ENCODE measurements around the gene NCOA3. TPM values are rescaled to one million over a fixed set of nuclear protein-coding genes. Genes with fewer than 3 reads are reported as not detected.
A peak's percentile ranks its signal among the peaks of the same experiment; 100 is the strongest.
"Not testable (repeated sequence)": the region's sequence is repeated elsewhere in the genome, so short reads cannot be mapped to it uniquely, and the experiment has no call there.

NCOA3 gene
- polyA plus RNA-seq, 3 donors = 5.3 to 8.2 (median 8.2) TPM

GRCh38 chr20:47551841-47552240 is 50.2 kb downstream of the NCOA3 start:
- no peak overlapping the region for H3K27ac ChIP-seq (ENCODE audit: low read depth, low read length)

- no peak overlapping the region for H3K27ac ChIP-seq (ENCODE audit: low read depth, low read length)
- WGBS, 3 donors = 95 to 98% (median 96%) methylated on average over 9 of the region's 9 CpGs
These were observed 51.3 kb downstream of the NCOA3 start for GRCh38 chr20:47552996-47553395.

- 79 to 92% (median 91%) methylated on average over 3 to 5 of the region's 8 CpGs for WGBS, 3 donors
These were observed 52.0 kb downstream of the NCOA3 start for GRCh38 chr20:47553594-47554235.

GRCh38 chr20:47554283-47554682 is 52.6 kb downstream of the NCOA3 start:
- H3K27ac ChIP-seq (ENCODE audit: low read depth, low read length) = not testable (repeated sequence)

More at GRCh38 chr20:47553594-47554235, 52.0 kb downstream of the NCOA3 start:
- H3K27ac ChIP-seq (ENCODE audit: low read depth, low read length) = not testable (repeated sequence)

- 89 to 94% (median 91%) methylated on average over 2 of the region's 2 CpGs for WGBS, 3 donors
- H3K27ac ChIP-seq (ENCODE audit: low read depth, low read length) = no peak overlapping the region
These were observed 55.5 kb downstream of the NCOA3 start for GRCh38 chr20:47557218-47557617.

GRCh38 chr20:47557791-47558190 is 56.1 kb downstream of the NCOA3 start:
- H3K27ac ChIP-seq (ENCODE audit: low read depth, low read length) = no peak overlapping the region
- 89 to 91% (median 91%) methylated on average over 7 of the region's 7 CpGs for WGBS, 3 donors

- H3K27ac ChIP-seq (ENCODE audit: low read depth, low read length) = no peak overlapping the region
- WGBS, 3 donors = 76 to 92% (median 86%) methylated on average over 10 of the region's 10 CpGs
These were observed 56.8 kb downstream of the NCOA3 start for GRCh38 chr20:47558295-47559066.

GRCh38 chr20:47559141-47559540 is 57.5 kb downstream of the NCOA3 start:
- no peak overlapping the region for H3K27ac ChIP-seq (ENCODE audit: low read depth, low read length)

GRCh38 chr20:47561180-47561579 is 59.5 kb downstream of the NCOA3 start:
- H3K27ac ChIP-seq (ENCODE audit: low read depth, low read length) = no peak overlapping the region
- 45 to 70% (median 61%) methylated on average over 3 of the region's 3 CpGs for WGBS, 3 donors

- H3K27ac ChIP-seq (ENCODE audit: low read depth, low read length) = no peak overlapping the region
These were observed 60.2 kb downstream of the NCOA3 start for GRCh38 chr20:47561603-47562583.

GRCh38 chr20:47566269-47566668 is 64.6 kb downstream of the NCOA3 start:
- WGBS, 3 donors = 92 to 98% (median 97%) methylated on average over 5 of the region's 5 CpGs
- no peak overlapping the region for H3K27ac ChIP-seq (ENCODE audit: low read depth, low read length)

More at GRCh38 chr20:47561603-47562583, 60.2 kb downstream of the NCOA3 start:
- 76 to 94% (median 85%) methylated on average over 4 of the region's 4 CpGs for WGBS, 3 donors

- 10 to 20% (median 13%) methylated on average over 2 of the region's 2 CpGs for WGBS, 3 donors
- no peak overlapping the region for H3K27ac ChIP-seq (ENCODE audit: low read depth, low read length)
These were observed 66.3 kb downstream of the NCOA3 start for GRCh38 chr20:47568019-47568418.

GRCh38 chr20:47568837-47569410 is 67.2 kb downstream of the NCOA3 start:
- WGBS, 3 donors = 94 to 97% (median 96%) methylated on average over 6 of the region's 6 CpGs

GRCh38 chr20:47571426-47571825 is 69.7 kb downstream of the NCOA3 start:
- H3K27ac ChIP-seq (ENCODE audit: low read depth, low read length) = no peak overlapping the region
- 96 to 100% (median 97%) methylated on average over 2 of the region's 2 CpGs for WGBS, 3 donors

More at GRCh38 chr20:47568837-47569410, 67.2 kb downstream of the NCOA3 start:
- H3K27ac ChIP-seq (ENCODE audit: low read depth, low read length) = no peak overlapping the region

GRCh38 chr20:47572105-47572729 is 70.5 kb downstream of the NCOA3 start:
- H3K27ac ChIP-seq (ENCODE audit: low read depth, low read length) = no peak overlapping the region
- WGBS, 3 donors = 85 to 98% (median 98%) methylated on average over 6 of the region's 6 CpGs

GRCh38 chr20:47573559-47573958 is 71.9 kb downstream of the NCOA3 start:
- H3K27ac ChIP-seq (ENCODE audit: low read depth, low read length) = peak overlapping the region; percentile 46

GRCh38 chr20:47574616-47575364 is 73.1 kb downstream of the NCOA3 start:
- WGBS, 3 donors = 53 to 62% (median 61%) methylated on average over 4 of the region's 4 CpGs
- H3K27ac ChIP-seq (ENCODE audit: low read depth, low read length) = no peak overlapping the region

More at GRCh38 chr20:47573559-47573958, 71.9 kb downstream of the NCOA3 start:
- 50 to 70% (median 56%) methylated on average over 3 of the region's 3 CpGs for WGBS, 3 donors
